Retinal pigment epithelial cell (primary cell): Measurements from ENCODE around the gene AP1S2.

ENCODE experiments used
- DNase-seq: peaks from one replicate; pipeline ENCODE4 v3.0.0-alpha.2; 2010; ENCODE audit warnings: low read depth
- H3K4me3 ChIP-seq: 2 replicates; pipeline ENCODE4 v1.5.1; 2011; ENCODE audit warnings: mild to moderate bottlenecking, low read length, control low read depth, moderate library complexity
- CTCF ChIP-seq: conservative IDR thresholded peaks from 2 replicates; pipeline ENCODE4 v1.5.1; 2011; ENCODE audit warnings: low read depth, low read length, control low read depth, inconsistent platforms

The AP1S2 gene

GRCh38 chrX:15789979-15790768, 64.4 kb downstream of the AP1S2 start, which contains the start of gene ZRSR2:
TSS of gene ZRSR2 (plus strand) at chrX:15790484. CDS start at chrX:15790496, 12 bp downstream.
- TF ChIP-seq CTCF: no peak
- peak within 1 kb of the TSS; percentile 96 for H3K4me3 ChIP-seq
- peak; percentile 48 for DNase-seq

GRCh38 chrX:15786915-15787314, 67.7 kb downstream of the AP1S2 start:
- DNase-seq: no peak
- TF ChIP-seq CTCF: no peak
- no peak overlapping the region for H3K4me3 ChIP-seq

GRCh38 chrX:15785176-15785750, 69.3 kb downstream of the AP1S2 start:
- TF ChIP-seq CTCF: no peak
- no peak for DNase-seq
- no peak overlapping the region for H3K4me3 ChIP-seq

GRCh38 chrX:15781961-15782699, 72.5 kb downstream of the AP1S2 start:
- TF ChIP-seq CTCF: no peak
- H3K4me3 ChIP-seq: no peak overlapping the region
- no peak for DNase-seq
